ENCODE results near the gene SNX9. TPM values are rescaled to one million over a fixed set of nuclear protein-coding genes. Genes with fewer than 3 reads are reported as not detected.
A peak's percentile ranks its signal among the peaks of the same experiment; 100 is the strongest.

The SNX9 gene
- total RNA-seq, 1 experiment from 2014 or later = 31.3 TPM

GRCh38 chr6:157994125-157994795 lies 171.2 kb downstream of the SNX9 start:
- Histone ChIP-seq H3K56ac (ENCODE audit: insufficient read length, low read depth, low read length) (no peak overlapping the region), H3K14ac (ENCODE audit: insufficient read depth, low read length) (no peak overlapping the region), H2BK5ac (ENCODE audit: insufficient read length, low read length) (no peak overlapping the region), H3K9me3 (ENCODE audit: control insufficient read depth, low read depth, low read length) (no peaks in the 10 kb centered on the region), H3K4me1 (ENCODE audit: insufficient read depth, low read length) (peaks cover 4% of the 10 kb centered on the region; the same call in 1 of the 2 replicates), H2BK15ac (ENCODE audit: low read depth, low read length) (no peak overlapping the region), H2BK12ac (ENCODE audit: insufficient read length, low read depth, low read length) (no peak overlapping the region), H4K8ac (replicated peaks; ENCODE audit: insufficient read length, low read depth, low read length) (no peak overlapping the region), H3K9ac (ENCODE audit: extremely low read depth, insufficient read length, low read length) (no peak overlapping the region), H4K20me1 (ENCODE audit: control insufficient read depth, insufficient read depth, insufficient read length) (no peaks in the 10 kb centered on the region), H2BK20ac (ENCODE audit: low read depth, low read length, poor library complexity, severe bottlenecking) (no peak overlapping the region), H2AFZ (ENCODE audit: low read length) (no peak overlapping the region), H3K18ac (ENCODE audit: insufficient read length, low read depth, low read length) (no peak overlapping the region), H2AK5ac (ENCODE audit: insufficient read length, low read length) (no peak overlapping the region), H3K27me3 (ENCODE audit: insufficient read depth, low read length) (no peaks in the 10 kb centered on the region), H3K79me2 (ENCODE audit: insufficient read depth, low read length) (peaks cover 8% of the 10 kb centered on the region), H4K91ac (ENCODE audit: insufficient read length, low read depth, low read length) (no peak overlapping the region), H3K4ac (ENCODE audit: low read depth, low read length) (no peak overlapping the region), H4K5ac (ENCODE audit: insufficient read length, low read depth, low read length) (no peak overlapping the region), H3K23me2 (ENCODE audit: insufficient read length, low read depth, low read length, poor library complexity, severe bottlenecking) (no peaks in the 10 kb centered on the region), H2BK120ac (ENCODE audit: low read depth, low read length, poor library complexity, severe bottlenecking) (no peak overlapping the region), H3K4me2 (ENCODE audit: insufficient read depth, insufficient read length, low read length) (no peak overlapping the region), H3K79me1 (ENCODE audit: insufficient read depth, low read depth, low read length, poor library complexity, severe bottlenecking) (no peaks in the 10 kb centered on the region), H3T11ph (ENCODE audit: low read length) (no peak overlapping the region), H3K27ac (ENCODE audit: insufficient read length, low read depth, low read length) (no peak overlapping the region), H3K23ac (ENCODE audit: insufficient read length, low read depth, low read length) (no peak overlapping the region)
- H3K4me3 Mint-ChIP-seq = no peak overlapping the region
- no peak for DNase-seq
- H3K27ac Mint-ChIP-seq = peak overlapping the region in 1 of 3 experiments; percentile 68; a peak in 1 of 7 replicates
- TF ChIP-seq, protein P1, sequence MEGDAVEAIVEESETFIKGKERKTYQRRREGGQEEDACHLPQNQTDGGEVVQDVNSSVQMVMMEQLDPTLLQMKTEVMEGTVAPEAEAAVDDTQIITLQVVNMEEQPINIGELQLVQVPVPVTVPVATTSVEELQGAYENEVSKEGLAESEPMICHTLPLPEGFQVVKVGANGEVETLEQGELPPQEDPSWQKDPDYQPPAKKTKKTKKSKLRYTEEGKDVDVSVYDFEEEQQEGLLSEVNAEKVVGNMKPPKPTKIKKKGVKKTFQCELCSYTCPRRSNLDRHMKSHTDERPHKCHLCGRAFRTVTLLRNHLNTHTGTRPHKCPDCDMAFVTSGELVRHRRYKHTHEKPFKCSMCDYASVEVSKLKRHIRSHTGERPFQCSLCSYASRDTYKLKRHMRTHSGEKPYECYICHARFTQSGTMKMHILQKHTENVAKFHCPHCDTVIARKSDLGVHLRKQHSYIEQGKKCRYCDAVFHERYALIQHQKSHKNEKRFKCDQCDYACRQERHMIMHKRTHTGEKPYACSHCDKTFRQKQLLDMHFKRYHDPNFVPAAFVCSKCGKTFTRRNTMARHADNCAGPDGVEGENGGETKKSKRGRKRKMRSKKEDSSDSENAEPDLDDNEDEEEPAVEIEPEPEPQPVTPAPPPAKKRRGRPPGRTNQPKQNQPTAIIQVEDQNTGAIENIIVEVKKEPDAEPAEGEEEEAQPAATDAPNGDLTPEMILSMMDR (conservative IDR thresholded peaks at IDR 0.05) = no peak
- H3K4me1 Mint-ChIP-seq = peaks cover 52 to 57% of the 10 kb centered on the region in 2 experiments
- no peaks in the 10 kb centered on the region for H3K9me3 Mint-ChIP-seq
- peaks cover 4 to 8% (median 6%) of the 10 kb centered on the region in 3 experiments; a peak in 5 of 7 replicates for H3K36me3 Mint-ChIP-seq (ENCODE audit: insufficient read depth in 1 of 3, low read depth in 3 of 3)
- H3K27me3 Mint-ChIP-seq (ENCODE audit: low read depth) = no peaks in the 10 kb centered on the region
- WGBS (ENCODE audit: extremely low coverage, insufficient read length, low lambda C conversion rate) = no CpG with 5 or more reads among the region's 7 CpGs

Other genes starting within 250 kb of the SNX9 start
- gene SYNJ2, start 158.6 kb downstream of the SNX9 start, total RNA-seq (2021) = 24.5 and 25.4 TPM in 2 replicates

All from H9 (cell line).